IMR-90 (cell line): Measurements from ENCODE around the gene PTMS. TPM values are rescaled to one million over a fixed set of nuclear protein-coding genes. Genes with fewer than 3 reads are reported as not detected.

Experiments
- ATAC-seq: fragments of 200-7000 bp; cut with Tn5 transposase; 2 replicates; pipeline ENCODE4 v1.9.1; 2020; ENCODE audit warnings: low read depth, mild to moderate bottlenecking, moderate library complexity
- BruUV-seq: library from RNA; stranded (reverse); fragments of 400-500 nt; replicated peaks from 2 replicates; lab custom pipeline; 2021; lab: Mats Ljungman, UMichigan
- CTCF ChIA-PET: fragments of 300-600 bp; formaldehyde crosslinking; extraction: SDS; loops from one replicate; lab custom pipeline; 2021; ENCODE audit warnings: antibody characterized with exemption; lab: Yijun Ruan, JAX
- POLR2A ChIA-PET: fragments of 300-600 bp; sonication (Branson Sonifier 250); formaldehyde crosslinking; loops from one replicate; lab custom pipeline; 2022; ENCODE audit warnings: antibody characterized with exemption; ENCODE audit not compliant: unreplicated experiment; lab: Charles Lee
- DNase-seq: peaks from one replicate; pipeline ENCODE4 v3.0.0; 2013
- H2AFZ ChIP-seq: replicated peaks from 2 replicates; pipeline ENCODE3; 2013; ENCODE audit warnings: low read length, mild to moderate bottlenecking; ENCODE audit not compliant: poor library complexity
- H2AK5ac ChIP-seq: 2 replicates; pipeline ENCODE4 v1.6.1; 2013; ENCODE audit warnings: low read depth, low read length, inconsistent platforms
- H2AK9ac ChIP-seq: replicated peaks from 2 replicates; pipeline ENCODE3; 2013; ENCODE audit warnings: mild to moderate bottlenecking, low read depth, low read length, moderate library complexity; ENCODE audit not compliant: poor library complexity
- H2BK120ac ChIP-seq: 2 replicates; pipeline ENCODE4 v1.6.1; 2013; ENCODE audit warnings: low read depth, low read length, inconsistent platforms
- H2BK15ac ChIP-seq: 3 replicates; pipeline ENCODE4 v1.6.1; 2013; ENCODE audit warnings: low read depth, low read length, inconsistent platforms
- H2BK20ac ChIP-seq: 2 replicates; pipeline ENCODE4 v1.6.1; 2013; ENCODE audit warnings: low read depth, mild to moderate bottlenecking, inconsistent platforms, low read length, moderate library complexity
- H2BK5ac ChIP-seq: 2 replicates; pipeline ENCODE4 v1.6.1; 2013; ENCODE audit warnings: mild to moderate bottlenecking, low read depth, low read length, inconsistent platforms; ENCODE audit not compliant: poor library complexity, severe bottlenecking
- H3K14ac ChIP-seq: replicated peaks from 2 replicates; pipeline ENCODE4 v1.6.1; 2013; ENCODE audit warnings: low read depth, low read length, inconsistent platforms
- H3K18ac ChIP-seq: 2 replicates; pipeline ENCODE4 v1.6.1; 2013; ENCODE audit warnings: low read depth, low read length, control low read depth
- H3K23ac ChIP-seq: 2 replicates; pipeline ENCODE4 v1.6.1; 2013; ENCODE audit warnings: low read depth, low read length, inconsistent platforms
- H3K27ac ChIP-seq: 2 replicates; pipeline ENCODE4 v1.5.1; 2013; ENCODE audit warnings: mild to moderate bottlenecking, control low read depth, low read length; ENCODE audit not compliant: insufficient read depth
- H3K27me3 ChIP-seq: 2 replicates; pipeline ENCODE4 v1.6.1; 2013; ENCODE audit warnings: low read length; ENCODE audit not compliant: control insufficient read depth, insufficient read depth
- H3K36me3 ChIP-seq: 2 replicates; pipeline ENCODE4 v1.6.1; 2013; ENCODE audit warnings: low read length, mixed read lengths; ENCODE audit not compliant: control insufficient read depth, insufficient read depth
- H3K4ac ChIP-seq: 2 replicates; pipeline ENCODE4 v1.6.1; 2013; ENCODE audit warnings: low read depth, low read length, inconsistent platforms
- H3K4me1 ChIP-seq: 2 replicates; pipeline ENCODE4 v1.6.1; 2013; ENCODE audit warnings: low read length, mixed read lengths; ENCODE audit not compliant: control insufficient read depth, insufficient read depth
- H3K4me2 ChIP-seq: 2 replicates; pipeline ENCODE4 v1.6.1; 2013; ENCODE audit warnings: low read depth, mild to moderate bottlenecking, control low read depth, low read length, moderate library complexity
- H3K4me3 ChIP-seq: 2 replicates; pipeline ENCODE4 v1.5.1; 2013; ENCODE audit warnings: low read depth, mild to moderate bottlenecking, control low read depth, low read length, moderate library complexity; ENCODE audit not compliant: insufficient read depth
- H3K56ac ChIP-seq: 2 replicates; pipeline ENCODE4 v1.6.1; 2013; ENCODE audit warnings: low read length, inconsistent platforms; ENCODE audit not compliant: insufficient read depth; ENCODE audit errors: extremely low read depth
- H3K79me1 ChIP-seq, 2 experiments: 2 replicates each; pipeline ENCODE4 v1.6.1; 2013; ENCODE audit warnings: low read length in 2 of 2, inconsistent platforms in 1 of 2, low read depth in 1 of 2
- H3K9ac ChIP-seq: 2 replicates; pipeline ENCODE4 v1.6.1; 2013; ENCODE audit warnings: low read depth, low read length, control low read depth
- H3K9me1 ChIP-seq: 2 replicates; pipeline ENCODE4 v1.6.1; 2013; ENCODE audit warnings: low read length, inconsistent platforms; ENCODE audit not compliant: insufficient read depth
- H3K9me3 ChIP-seq: 2 replicates; pipeline ENCODE4 v1.6.1; 2013; ENCODE audit warnings: low read length; ENCODE audit not compliant: control insufficient read depth, insufficient read depth
- H4K20me1 ChIP-seq: 2 replicates; pipeline ENCODE4 v1.6.1; 2013; ENCODE audit warnings: low read length, inconsistent platforms; ENCODE audit not compliant: insufficient read depth
- H4K5ac ChIP-seq: 2 replicates; pipeline ENCODE4 v1.6.1; 2013; ENCODE audit warnings: mild to moderate bottlenecking, low read depth, low read length, control low read depth
- H4K8ac ChIP-seq, 2 experiments: 2 replicates each; pipeline ENCODE4 v1.6.1; 2013; ENCODE audit warnings: low read depth in 2 of 2, low read length in 2 of 2, control low read depth in 1 of 2, inconsistent platforms in 1 of 2
- H4K91ac ChIP-seq: 2 replicates; pipeline ENCODE4 v1.6.1; 2013; ENCODE audit warnings: low read depth, low read length, inconsistent platforms; ENCODE audit not compliant: insufficient read depth
- BHLHE40 ChIP-seq: fragments of 150-350 bp; IDR thresholded peaks from 2 replicates; pipeline ENCODE4 v1.6.1; 2016; ENCODE audit warnings: mild to moderate bottlenecking, low read depth, low read length
- CEBPB ChIP-seq: IDR thresholded peaks from 2 replicates; pipeline ENCODE4 v1.6.1; 2012; ENCODE audit warnings: low read depth, low read length, improper control_type of control experiment
- CHD1 ChIP-seq: IDR thresholded peaks from 2 replicates; pipeline ENCODE4 v1.6.1; 2012; ENCODE audit warnings: low read depth, low read length, improper control_type of control experiment
- FOS ChIP-seq: fragments of 150-350 bp; IDR thresholded peaks from 2 replicates; pipeline ENCODE4 v1.6.1; 2016; ENCODE audit warnings: low read depth, low read length
- MAFK ChIP-seq: IDR thresholded peaks from 2 replicates; pipeline ENCODE4 v1.6.1; 2012; ENCODE audit warnings: low read depth, low read length, improper control_type of control experiment
- MAZ ChIP-seq: IDR thresholded peaks from 2 replicates; pipeline ENCODE4 v1.6.1; 2012; ENCODE audit warnings: low read depth, mild to moderate bottlenecking, low read length, improper control_type of control experiment, moderate library complexity, borderline replicate concordance
- MXI1 ChIP-seq: IDR thresholded peaks from 2 replicates; pipeline ENCODE4 v1.6.1; 2012; ENCODE audit warnings: low read depth, mild to moderate bottlenecking, low read length, moderate library complexity, borderline replicate concordance
- NFE2L2 ChIP-seq: fragments of 150-350 bp; IDR thresholded peaks from 2 replicates; pipeline ENCODE4 v1.6.1; 2016; ENCODE audit warnings: low read depth, mild to moderate bottlenecking, low read length
- POLR2A ChIP-seq: IDR thresholded peaks from 2 replicates; pipeline ENCODE4 v1.6.1; 2012; ENCODE audit warnings: mild to moderate bottlenecking, low read depth, low read length
- RAD21 ChIP-seq: IDR thresholded peaks from 2 replicates; pipeline ENCODE4 v1.6.1; 2012; ENCODE audit warnings: low read length, improper control_type of control experiment
- RCOR1 ChIP-seq: IDR thresholded peaks from 2 replicates; pipeline ENCODE4 v1.6.1; 2012; ENCODE audit warnings: mild to moderate bottlenecking, low read length, improper control_type of control experiment; ENCODE audit not compliant: insufficient replicate concordance
- RFX5 ChIP-seq: IDR thresholded peaks from 2 replicates; pipeline ENCODE4 v1.8.0; 2012; ENCODE audit warnings: low read depth, mild to moderate bottlenecking, low read length, moderate library complexity
- SMC3 ChIP-seq: fragments of 150-350 bp; IDR thresholded peaks from 2 replicates; pipeline ENCODE4 v1.6.1; 2016; ENCODE audit warnings: low read depth, mild to moderate bottlenecking, antibody characterized with exemption, low read length, moderate library complexity
- whole genome bisulfite sequencing, 2 experiments: methylation state at CpG; one replicate each; pipeline versions ENCODE4 v1.1.5 to v1.1.7; 2013; ENCODE audit warnings: missing lambda C conversion rate in 2 of 2; ENCODE audit not compliant: insufficient read length in 1 of 2; ENCODE audit errors: extremely low coverage in 2 of 2; 5-methylcytosine and 5-hydroxymethylcytosine counted together
- dilution Hi-C: fragments of 300-500 bp; cut with HindIII; formaldehyde crosslinking; loops from one replicate; pipeline ENCODE4 v1.14.3; 2018; ENCODE audit warnings: low sequenced_read_pairs; ENCODE audit not compliant: unreplicated experiment
- in situ Hi-C: fragments of 300-500 bp; cut with MboI; formaldehyde crosslinking; loops from 3 replicates; pipeline ENCODE4 v1.14.3; 2019; ENCODE audit warnings: low sequenced_read_pairs, inconsistent platforms, mixed read lengths
- intact Hi-C: fragments of 100-400 bp; cut with micrococcal nuclease; formaldehyde crosslinking; loops from 2 replicates; pipeline ENCODE4 v1.10.0; 2022
- polyA plus RNA-seq, 3 experiments: library from polyadenylated mRNA; depleted of rRNA; stranded (reverse); fragments of >200 nt; gene quantifications; 2 replicates each; pipeline ENCODE4 v1.2.3, GENCODE V29; 2012; ENCODE audit warnings: low replicate concordance in 1 of 3
- total RNA-seq: library from RNA; depleted of rRNA; stranded (reverse); fragments of >200 nt; gene quantifications from 2 replicates; pipeline ENCODE4 v1.2.3, GENCODE V29; 2012
- TF ChIP-seq, protein P1 (sequence below): fragments of 150-350 bp; IDR thresholded peaks from 2 replicates; pipeline ENCODE4 v1.6.1; 2016; ENCODE audit warnings: low read depth, mild to moderate bottlenecking, low read length, moderate library complexity, borderline replicate concordance

PTMS gene
- total and polyA plus RNA-seq, 2 of the 4 experiments (the other 2 are of a cell fraction) = 17.2 to 275 TPM

DNA sequence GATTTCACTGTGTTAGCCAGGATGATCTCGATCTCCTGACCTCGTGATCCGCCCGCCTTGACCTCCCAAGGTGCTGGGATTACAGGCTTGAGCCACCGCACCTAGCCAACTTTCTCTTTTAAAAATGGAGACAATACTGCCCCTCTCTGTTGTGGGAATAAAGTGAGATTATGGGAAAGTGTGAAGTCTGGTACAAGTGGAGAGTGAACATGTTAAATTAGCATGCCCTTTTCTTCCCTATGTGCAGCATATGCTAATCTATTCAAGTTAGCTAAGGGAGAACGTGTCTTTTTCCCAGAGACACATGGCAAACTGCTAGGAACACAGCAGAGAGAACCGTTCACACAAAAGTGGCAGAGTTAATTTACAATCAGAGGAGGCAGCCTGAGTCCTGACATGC lies 40.8 kb upstream of the PTMS start:
- Histone ChIP-seq H2BK15ac (no peak overlapping the region), H2BK120ac (no peak overlapping the region), H4K5ac (no peak overlapping the region), H2AK9ac (no peak overlapping the region), H3K4me1 (0 out of 2 replicates have a peak, but pooled peaks cover 2% of the 10 kb centered on the region), H3K27ac (no peak overlapping the region), H3K4me2 (no peak overlapping the region), H3K18ac (no peak overlapping the region), H2AK5ac (no peak overlapping the region), H3K79me1 (peaks cover 25 to 39% of the 10 kb centered on the region in 2 experiments), H3K36me3 (peaks cover 28% of the 10 kb centered on the region), H3K23ac (no peak overlapping the region), H2BK5ac (no peak overlapping the region), H2BK20ac (no peak overlapping the region), H3K14ac (no peak overlapping the region), H4K8ac (no peak overlapping the region), H3K9me3 (no peaks in the 10 kb centered on the region), H3K56ac (no peak overlapping the region), H4K20me1 (no peaks in the 10 kb centered on the region), H2AFZ (no peak overlapping the region), H3K4ac (no peak overlapping the region), H3K4me3 (no peak overlapping the region), H3K9me1 (peaks cover 2% of the 10 kb centered on the region; the same call in 1 of the 2 replicates), H3K9ac (no peak overlapping the region), H3K27me3 (no peaks in the 10 kb centered on the region), H4K91ac (no peak overlapping the region)
- WGBS, 2 experiments = 100% methylated on average over 1 of the region's 7 CpGs; no CpG with 5 or more reads in 1 of the 2 experiments
- DNase-seq (no peak), ATAC-seq (no peak)
- ChIA-PET CTCF (no interaction called here), POLR2A (no interaction called here)
- in situ Hi-C loops = no loop called here
- BruUV-seq = no TSS peak
- dilution Hi-C loops = no loop called here
- TF ChIP-seq, protein P1, sequence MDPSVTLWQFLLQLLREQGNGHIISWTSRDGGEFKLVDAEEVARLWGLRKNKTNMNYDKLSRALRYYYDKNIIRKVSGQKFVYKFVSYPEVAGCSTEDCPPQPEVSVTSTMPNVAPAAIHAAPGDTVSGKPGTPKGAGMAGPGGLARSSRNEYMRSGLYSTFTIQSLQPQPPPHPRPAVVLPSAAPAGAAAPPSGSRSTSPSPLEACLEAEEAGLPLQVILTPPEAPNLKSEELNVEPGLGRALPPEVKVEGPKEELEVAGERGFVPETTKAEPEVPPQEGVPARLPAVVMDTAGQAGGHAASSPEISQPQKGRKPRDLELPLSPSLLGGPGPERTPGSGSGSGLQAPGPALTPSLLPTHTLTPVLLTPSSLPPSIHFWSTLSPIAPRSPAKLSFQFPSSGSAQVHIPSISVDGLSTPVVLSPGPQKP = no peak
- TF ChIP-seq MXI1 = no peak
- no peak for TF ChIP-seq NFE2L2
- TF ChIP-seq RCOR1 = no peak
- TF ChIP-seq SMC3 = no peak
- TF ChIP-seq MAFK = no peak
- no peak for TF ChIP-seq RFX5
- TF ChIP-seq MAZ = no peak
- no peak for TF ChIP-seq CHD1
- TF ChIP-seq POLR2A = no peak
- no peak for TF ChIP-seq RAD21
- TF ChIP-seq CEBPB = no peak
- TF ChIP-seq BHLHE40 = no peak
- no peak for TF ChIP-seq FOS
- intact Hi-C loops = no loop called here
